Measurements from ENCODE around the gene SP2. TPM values are rescaled to one million over a fixed set of nuclear protein-coding genes. Genes with fewer than 3 reads are reported as not detected.

Gene SP2
- polyA plus RNA-seq, 3 donors: 3.1 to 26.7 (median 6.8) TPM

- no peaks in the 10 kb centered on the region for H3K36me3 ChIP-seq (replicated peaks in 1 of 2; ENCODE audit: control insufficient read depth in 1 of 2, insufficient read depth in 2 of 2, low read length in 2 of 2)
- H3K4me1 ChIP-seq (ENCODE audit: control insufficient read depth in 1 of 2, insufficient read depth in 2 of 2, low read length in 2 of 2): no peaks in the 10 kb centered on the region
- intact Hi-C loops (cut with micrococcal nuclease): no loop called here
- H3K4me1 Mint-ChIP-seq: peaks cover 14% of the 10 kb centered on the region
- H3K9me3 Mint-ChIP-seq: peaks cover 3 to 8% (median 6%) of the 10 kb centered on the region in 7 donors
- peak overlapping the region in 1 of 2 donors; percentile 3 for H3K4me3 Mint-ChIP-seq
- H3K27ac Mint-ChIP-seq: peak overlapping the region in 2 of 7 donors; percentile 37 to 51
- no peaks in the 10 kb centered on the region for H4K20me1 ChIP-seq (ENCODE audit: insufficient read depth, low read length)
- H3K4me3 ChIP-seq (replicated peaks in 1 of 3; ENCODE audit: low read depth in 2 of 3, low read length in 3 of 3): no peak overlapping the region
- peaks cover 7% of the 10 kb centered on the region in 2 donors for H3K9me3 ChIP-seq (replicated peaks in 1 of 2; ENCODE audit: control insufficient read depth in 1 of 2, insufficient read depth in 1 of 2, low read length in 2 of 2)
- peaks cover 24 to 30% of the 10 kb centered on the region in 2 donors for H3K27me3 ChIP-seq (ENCODE audit: control insufficient read depth in 2 of 2, insufficient read depth in 2 of 2, low read length in 2 of 2)
- H3K36me3 Mint-ChIP-seq: no peaks in the 10 kb centered on the region
- no peak for TF ChIP-seq CTCF (IDR thresholded peaks at IDR 0.05)
- H3K27ac ChIP-seq (ENCODE audit: low read depth in 1 of 2, low read length in 2 of 2): no peak overlapping the region
- H3K9ac ChIP-seq (ENCODE audit: insufficient read depth, low read length, poor library complexity, severe bottlenecking): no peak overlapping the region
- H2AFZ ChIP-seq (ENCODE audit: insufficient read depth, low read depth, low read length, poor library complexity, severe bottlenecking): no peak overlapping the region
- H3K27me3 Mint-ChIP-seq (ENCODE audit: low read depth in 3 of 3): peaks cover 28 to 58% (median 32%) of the 10 kb centered on the region in 3 donors
- WGBS (ENCODE audit: insufficient coverage): 68% methylated on average over 4 of the region's 4 CpGs
- H3K4me2 ChIP-seq (replicated peaks; ENCODE audit: extremely low read depth, low read length, poor library complexity, severe bottlenecking): no peak overlapping the region
- no peak for DNase-seq
- H3K79me2 ChIP-seq (ENCODE audit: insufficient read depth, low read length): no peaks in the 10 kb centered on the region
Measured at GRCh38 chr17:47873200-47874090, 22.6 kb upstream of the SP2 start.

DNA sequence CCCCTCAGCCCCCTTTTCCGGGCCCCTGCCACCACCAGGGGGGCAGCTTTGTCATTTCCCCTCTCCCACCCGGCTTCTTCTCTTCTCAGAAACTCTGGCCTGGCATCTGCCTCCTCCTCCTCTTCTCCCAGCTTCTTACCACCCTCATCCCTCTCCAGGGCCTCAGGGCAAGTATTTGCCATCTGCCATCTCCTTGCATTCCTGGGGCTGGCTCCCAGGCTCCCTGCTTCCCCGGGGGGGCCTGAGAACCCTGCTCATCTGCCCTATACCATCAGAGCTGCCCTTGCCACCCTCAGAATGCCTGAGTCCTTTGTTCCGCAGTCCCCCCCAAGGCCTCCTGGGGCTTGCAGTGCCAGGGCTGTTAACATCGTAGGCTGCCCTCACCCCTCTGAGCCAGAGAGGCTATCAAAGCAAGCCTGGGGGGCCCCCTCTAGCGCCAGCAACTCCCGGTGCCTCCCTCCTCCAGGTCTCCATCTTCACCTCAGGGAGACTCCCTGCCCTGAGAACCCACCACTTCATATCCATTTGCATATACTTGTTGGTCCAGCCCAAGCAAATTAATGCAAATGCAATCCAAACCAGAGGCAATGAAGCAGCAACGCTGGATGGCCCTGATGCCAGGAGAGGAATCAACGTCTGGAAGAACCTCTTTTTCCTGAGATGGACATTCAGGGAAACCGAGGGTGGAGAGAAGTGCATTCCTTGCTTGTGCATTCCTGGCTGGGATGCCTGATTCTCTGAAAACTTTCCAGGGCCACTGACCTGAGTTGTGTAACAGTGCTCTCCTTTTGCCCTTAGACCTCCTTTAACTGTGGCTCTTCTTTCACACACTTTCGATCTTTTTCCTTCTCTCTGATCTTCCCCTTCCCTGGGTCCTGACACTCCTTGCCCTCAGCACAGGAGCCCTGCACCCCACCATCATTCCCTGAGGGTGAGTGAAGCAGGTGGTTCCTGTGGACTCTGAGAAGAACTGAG is 20.7 kb upstream of the SP2 start:
- no peak overlapping the region for H3K4me2 ChIP-seq (replicated peaks; ENCODE audit: extremely low read depth, low read length, poor library complexity, severe bottlenecking)
- no peak overlapping the region for H3K9ac ChIP-seq (ENCODE audit: insufficient read depth, low read length, poor library complexity, severe bottlenecking)
- Mint-ChIP-seq H3K4me1 (peaks cover 14% of the 10 kb centered on the region), H3K9me3 (peaks cover 3 to 8% (median 6%) of the 10 kb centered on the region in 7 donors), H3K4me3 (peak overlapping the region in 1 of 2 donors; percentile 35), H3K27me3 (ENCODE audit: low read depth in 3 of 3) (peaks cover 28 to 51% (median 37%) of the 10 kb centered on the region in 3 donors), H3K27ac (peak overlapping the region in 2 of 7 donors; percentile 37 to 45), H3K36me3 (no peaks in the 10 kb centered on the region)
- no peaks in the 10 kb centered on the region for H3K79me2 ChIP-seq (ENCODE audit: insufficient read depth, low read length)
- H3K27me3 ChIP-seq (ENCODE audit: control insufficient read depth in 2 of 2, insufficient read depth in 2 of 2, low read length in 2 of 2): peaks cover 20 to 24% of the 10 kb centered on the region in 2 donors
- WGBS (ENCODE audit: insufficient coverage): 73% methylated on average over 10 of the region's 11 CpGs
- H3K4me3 ChIP-seq (replicated peaks in 1 of 3; ENCODE audit: low read depth in 2 of 3, low read length in 3 of 3): no peak overlapping the region
- intact Hi-C loops (cut with micrococcal nuclease): no loop called here
- no peak overlapping the region for H2AFZ ChIP-seq (ENCODE audit: insufficient read depth, low read depth, low read length, poor library complexity, severe bottlenecking)
- peaks cover 7% of the 10 kb centered on the region in 2 donors for H3K9me3 ChIP-seq (replicated peaks in 1 of 2; ENCODE audit: control insufficient read depth in 1 of 2, insufficient read depth in 1 of 2, low read length in 2 of 2)
- H4K20me1 ChIP-seq (ENCODE audit: insufficient read depth, low read length): no peaks in the 10 kb centered on the region
- no peaks in the 10 kb centered on the region for H3K4me1 ChIP-seq (ENCODE audit: control insufficient read depth in 1 of 2, insufficient read depth in 2 of 2, low read length in 2 of 2)
- H3K36me3 ChIP-seq (replicated peaks in 1 of 2; ENCODE audit: control insufficient read depth in 1 of 2, insufficient read depth in 2 of 2, low read length in 2 of 2): no peaks in the 10 kb centered on the region
- no peak for DNase-seq
- TF ChIP-seq CTCF (IDR thresholded peaks at IDR 0.05): no peak
- no peak overlapping the region for H3K27ac ChIP-seq (ENCODE audit: low read depth in 1 of 2, low read length in 2 of 2)
